DND-41 (cell line): Measurements from ENCODE around the gene PTPN7.

ENCODE experiments used
- EZH2 ChIP-seq: IDR thresholded peaks from 3 replicates; pipeline ENCODE4 v1.6.1; 2012; ENCODE audit warnings: borderline replicate concordance, low read depth, mild to moderate bottlenecking, moderate library complexity, low read length, inconsistent platforms; ENCODE audit not compliant: severe bottlenecking
- TF ChIP-seq, protein P1 (sequence below): IDR thresholded peaks from 2 replicates; pipeline ENCODE4 v1.5.1; 2012; ENCODE audit warnings: borderline replicate concordance, low read length, moderate library complexity, mild to moderate bottlenecking; ENCODE audit not compliant: poor library complexity, severe bottlenecking; ENCODE audit errors: extremely low read depth

DNA sequence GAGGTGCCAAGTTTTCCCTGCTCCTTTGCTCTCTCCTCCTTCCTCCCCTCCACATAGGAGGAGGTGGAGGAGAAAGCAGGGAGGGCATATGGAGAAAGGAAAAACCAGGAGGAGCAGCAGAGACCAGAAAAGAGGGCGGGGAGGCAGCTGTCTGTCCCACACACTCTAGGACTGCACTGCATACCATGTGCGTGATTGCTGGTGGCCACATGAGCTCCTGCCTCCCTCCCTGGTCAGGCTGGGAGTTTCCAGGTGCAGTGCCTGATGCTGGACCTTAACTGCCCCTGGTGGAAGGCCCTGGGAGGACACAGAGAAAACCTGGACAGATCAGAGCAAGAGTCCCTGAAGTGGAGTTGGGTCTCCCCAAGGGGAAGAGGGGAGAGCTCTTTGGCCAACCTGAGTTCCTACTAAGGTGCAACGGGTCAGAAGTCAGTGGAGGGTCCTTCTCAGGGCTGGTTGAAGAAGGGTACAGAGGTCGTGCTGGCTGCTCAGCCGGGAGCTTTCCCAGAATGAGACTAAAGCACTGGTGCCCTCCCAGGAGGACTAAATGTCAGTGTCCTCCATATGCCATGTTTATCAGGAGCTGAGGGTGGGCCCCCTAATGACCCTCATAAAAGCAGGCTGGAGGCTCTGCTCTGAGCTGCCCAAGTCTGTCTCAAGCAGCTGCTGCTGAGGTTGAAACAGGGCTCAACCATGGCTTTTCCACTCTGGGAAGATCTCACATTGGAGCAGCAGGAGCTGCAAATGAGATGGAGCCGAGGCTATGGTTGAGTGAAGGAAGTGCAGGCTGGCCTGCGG lies 29.7 kb upstream of the PTPN7 start:
- TF ChIP-seq, protein P1, sequence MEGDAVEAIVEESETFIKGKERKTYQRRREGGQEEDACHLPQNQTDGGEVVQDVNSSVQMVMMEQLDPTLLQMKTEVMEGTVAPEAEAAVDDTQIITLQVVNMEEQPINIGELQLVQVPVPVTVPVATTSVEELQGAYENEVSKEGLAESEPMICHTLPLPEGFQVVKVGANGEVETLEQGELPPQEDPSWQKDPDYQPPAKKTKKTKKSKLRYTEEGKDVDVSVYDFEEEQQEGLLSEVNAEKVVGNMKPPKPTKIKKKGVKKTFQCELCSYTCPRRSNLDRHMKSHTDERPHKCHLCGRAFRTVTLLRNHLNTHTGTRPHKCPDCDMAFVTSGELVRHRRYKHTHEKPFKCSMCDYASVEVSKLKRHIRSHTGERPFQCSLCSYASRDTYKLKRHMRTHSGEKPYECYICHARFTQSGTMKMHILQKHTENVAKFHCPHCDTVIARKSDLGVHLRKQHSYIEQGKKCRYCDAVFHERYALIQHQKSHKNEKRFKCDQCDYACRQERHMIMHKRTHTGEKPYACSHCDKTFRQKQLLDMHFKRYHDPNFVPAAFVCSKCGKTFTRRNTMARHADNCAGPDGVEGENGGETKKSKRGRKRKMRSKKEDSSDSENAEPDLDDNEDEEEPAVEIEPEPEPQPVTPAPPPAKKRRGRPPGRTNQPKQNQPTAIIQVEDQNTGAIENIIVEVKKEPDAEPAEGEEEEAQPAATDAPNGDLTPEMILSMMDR, result no peak
- no peak for TF ChIP-seq EZH2
